HCEC 1CT (cell line): ENCODE data around the gene STX4.
"Not testable (repeated sequence)": the region's sequence is repeated elsewhere in the genome, so short reads cannot be mapped to it uniquely, and the experiment has no call there.

Experiments used
- DNase-seq: peaks from one replicate; pipeline ENCODE4 v3.0.0-alpha.2; 2017

STX4 gene

DNA sequence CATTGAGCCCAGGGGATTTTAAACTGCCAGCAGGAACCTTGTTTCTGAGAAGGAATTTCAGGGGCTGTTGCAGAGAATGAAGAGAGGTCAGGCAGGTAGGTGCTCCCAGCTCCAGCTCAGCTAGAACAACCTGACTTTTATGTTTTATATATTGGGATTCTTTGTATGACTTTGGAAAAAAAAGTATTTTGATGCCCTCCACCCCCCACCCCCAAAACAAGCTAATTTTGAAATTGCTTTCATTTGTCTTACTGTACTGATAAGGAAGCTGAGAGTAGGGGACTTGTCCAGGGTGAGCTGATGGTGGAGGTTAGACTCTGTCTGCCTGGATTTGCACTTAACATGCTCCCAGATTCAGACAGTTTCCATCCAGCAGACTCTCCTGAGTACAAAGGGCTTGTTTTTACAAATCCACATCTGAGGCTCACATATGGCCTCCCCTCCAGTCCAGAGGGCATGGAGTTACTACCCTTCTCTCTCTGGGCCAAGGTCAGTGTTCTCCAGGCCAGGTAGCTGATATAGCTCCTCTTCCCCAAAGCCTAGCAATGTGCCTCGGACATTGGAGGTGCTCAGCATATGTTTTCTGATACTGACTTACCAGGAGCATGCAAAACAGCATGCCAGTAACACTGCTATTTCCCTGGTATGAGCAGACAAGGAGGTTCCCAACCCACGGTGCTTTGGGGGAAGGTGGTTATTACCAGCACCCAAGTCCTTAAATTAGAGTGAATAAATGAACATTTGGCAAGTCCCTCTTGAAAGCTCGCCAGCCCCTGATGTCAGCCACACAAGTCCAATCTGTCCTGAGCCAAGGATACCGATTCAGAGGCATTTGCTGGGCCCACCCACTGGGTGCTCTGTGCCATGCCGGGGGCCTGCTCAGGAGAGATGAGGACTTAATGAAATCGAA lies 34.3 kb upstream of the STX4 start:
- DNase-seq = no peak

DNA sequence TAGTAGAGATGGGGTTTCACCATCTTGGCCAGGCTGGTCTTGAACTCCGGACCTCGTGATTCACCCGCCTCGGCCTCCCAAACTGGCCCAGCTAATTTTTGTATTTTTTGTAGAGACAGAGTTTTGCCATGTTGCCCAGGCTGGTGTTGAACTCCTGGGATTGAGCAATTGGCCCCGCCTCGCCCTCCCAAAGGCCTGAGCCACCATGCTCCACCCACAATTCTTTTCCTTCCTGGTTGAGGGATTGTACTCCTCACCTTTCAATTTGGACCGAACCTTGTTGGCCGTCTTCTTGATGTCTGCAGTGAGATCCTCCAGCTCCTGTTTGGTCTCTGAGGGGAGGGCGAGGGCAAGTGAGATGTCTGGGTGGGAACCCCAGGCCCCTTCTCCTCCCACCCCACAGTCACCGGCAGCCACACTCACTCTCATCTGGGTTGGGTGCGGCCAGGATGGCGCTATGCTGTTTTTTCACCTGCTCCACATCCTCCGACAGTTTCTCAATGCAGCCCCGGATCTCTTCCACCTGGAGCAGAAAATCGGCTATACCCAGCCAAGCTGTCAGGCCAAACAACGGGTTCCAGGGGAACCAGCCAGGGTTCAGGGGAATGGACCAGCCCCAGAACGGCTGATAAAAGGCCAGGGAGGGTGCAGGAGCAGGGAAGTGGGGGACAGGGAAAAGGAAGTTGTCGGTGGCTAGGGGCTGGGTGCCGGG lies 32.5 kb upstream of the STX4 start:
- DNase-seq = no peak

GRCh38 chr16:31001507-31002249 lies 31.7 kb upstream of the STX4 start:
- DNase-seq = no peak

DNA sequence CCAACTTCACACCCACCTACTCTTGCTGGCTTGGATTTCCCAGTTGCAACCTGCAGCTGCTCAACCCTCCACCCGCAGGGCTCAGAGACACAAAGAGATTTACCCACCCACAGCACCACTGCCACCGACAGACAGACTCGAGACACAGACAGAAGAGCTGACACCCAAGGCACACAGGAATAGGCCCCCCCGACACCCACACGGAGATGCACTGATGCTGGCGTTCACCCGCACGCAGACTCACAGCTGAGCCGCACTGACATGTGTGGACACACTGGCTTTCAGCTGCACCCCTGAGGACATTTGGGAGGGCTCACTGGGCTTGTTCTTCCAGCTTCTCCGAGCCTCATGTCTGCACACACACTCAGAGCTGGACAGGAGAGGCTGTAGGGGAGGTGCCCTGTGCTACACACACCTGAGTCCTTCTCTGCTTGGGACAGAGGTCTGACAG lies 31.1 kb upstream of the STX4 start:
- no peak for DNase-seq

DNA sequence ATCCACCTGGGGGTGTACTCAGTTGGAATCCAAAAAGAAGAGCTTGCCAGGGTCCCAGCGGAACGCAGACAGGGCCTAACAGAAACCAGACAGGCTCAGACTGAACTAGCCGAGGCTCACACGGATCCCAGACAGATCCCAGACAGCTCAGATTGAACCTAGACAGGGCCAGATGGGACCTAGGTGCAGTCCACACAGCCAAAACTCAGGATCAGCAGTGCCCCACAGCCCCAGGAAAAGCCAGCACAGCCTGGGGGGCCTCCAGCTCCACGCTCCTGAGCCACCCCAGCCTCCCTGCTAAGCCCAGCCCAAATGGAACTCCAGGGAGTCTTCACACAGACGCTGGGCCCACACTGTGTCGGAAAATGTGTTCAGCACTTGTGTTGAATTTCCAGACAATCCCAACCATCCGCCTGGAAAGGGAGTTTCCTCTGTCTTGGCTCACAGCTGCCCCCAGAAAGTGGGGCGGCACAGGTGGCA lies 30.5 kb upstream of the STX4 start:
- no peak for DNase-seq

- DNase-seq = no peak
Observed at GRCh38 chr16:31003744-31004143, 29.6 kb upstream of the STX4 start.

GRCh38 chr16:31004658-31005057 lies 28.7 kb upstream of the STX4 start:
- no peak for DNase-seq

DNA sequence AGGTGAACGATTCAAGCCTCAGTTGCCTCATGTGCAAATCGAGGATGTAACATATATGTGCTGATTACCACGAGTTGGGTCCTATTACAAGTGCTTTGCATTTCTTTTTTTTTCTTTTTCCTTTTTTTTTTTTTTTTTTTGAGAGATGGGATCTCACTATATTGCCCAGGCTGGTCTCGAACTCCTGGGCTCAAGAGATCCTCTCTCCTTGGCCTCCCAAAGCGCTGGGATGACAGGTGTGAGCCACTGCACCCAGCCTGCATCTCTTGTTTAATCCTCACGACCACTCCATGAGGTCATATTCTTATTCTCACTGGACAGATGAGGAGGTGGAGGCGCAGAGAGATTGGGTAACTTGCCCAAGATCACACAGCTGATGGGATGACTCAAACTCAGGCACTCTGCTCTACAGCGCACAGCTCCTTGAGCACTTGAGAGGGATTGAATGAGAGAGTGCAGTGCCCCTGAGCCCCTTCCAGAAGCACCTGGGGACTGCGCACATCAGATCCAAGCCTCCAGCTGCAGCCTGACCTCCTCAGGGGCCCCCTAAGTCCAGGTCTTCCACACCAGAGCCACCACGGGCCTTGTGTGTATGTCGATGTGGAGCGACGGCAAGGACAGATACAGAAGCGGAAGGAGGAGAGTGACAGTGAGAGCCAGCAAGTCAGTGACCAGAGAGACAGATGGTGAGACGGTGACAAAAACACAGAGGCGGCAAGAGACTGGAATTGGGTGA lies 27.8 kb upstream of the STX4 start:
- peak; percentile 43 for DNase-seq

DNA sequence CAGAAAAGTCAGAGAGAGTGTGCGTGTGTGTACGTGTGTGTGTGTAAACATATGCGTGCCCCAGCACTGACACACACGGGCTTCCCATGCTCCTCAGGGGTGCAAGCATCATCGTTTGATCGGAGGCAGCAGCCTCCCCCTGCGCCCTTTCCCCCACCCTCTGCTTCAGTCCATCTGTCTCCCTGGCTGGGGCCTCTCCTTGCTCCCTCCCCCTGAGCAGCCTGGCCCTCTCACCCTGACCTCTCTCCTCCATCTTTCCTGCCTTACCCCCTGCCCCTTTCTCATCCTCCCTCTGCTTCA lies 27.3 kb upstream of the STX4 start:
- no peak for DNase-seq

DNA sequence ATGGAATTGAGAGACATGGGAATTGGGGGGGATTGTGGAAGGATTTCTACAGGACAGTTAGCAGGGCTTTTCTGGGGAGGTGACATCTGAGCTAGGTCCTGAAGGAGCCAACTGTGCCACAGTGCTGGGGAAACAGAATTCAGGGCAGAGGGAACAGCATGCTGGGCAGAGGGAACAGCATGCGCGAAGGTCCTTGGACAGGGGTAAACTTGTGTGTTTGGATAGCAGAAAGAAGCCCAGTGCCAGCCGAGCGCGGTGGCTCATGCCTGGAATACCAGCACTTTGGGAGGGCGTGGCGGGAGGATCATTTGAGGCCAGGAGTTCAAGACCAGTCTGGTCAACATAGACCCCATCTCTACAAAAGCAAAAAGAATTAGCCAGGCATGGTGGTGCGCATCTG lies 26.8 kb upstream of the STX4 start:
- DNase-seq = no peak

- DNase-seq = no peak
Observed at GRCh38 chr16:31007684-31008083, 25.7 kb upstream of the STX4 start.

DNA sequence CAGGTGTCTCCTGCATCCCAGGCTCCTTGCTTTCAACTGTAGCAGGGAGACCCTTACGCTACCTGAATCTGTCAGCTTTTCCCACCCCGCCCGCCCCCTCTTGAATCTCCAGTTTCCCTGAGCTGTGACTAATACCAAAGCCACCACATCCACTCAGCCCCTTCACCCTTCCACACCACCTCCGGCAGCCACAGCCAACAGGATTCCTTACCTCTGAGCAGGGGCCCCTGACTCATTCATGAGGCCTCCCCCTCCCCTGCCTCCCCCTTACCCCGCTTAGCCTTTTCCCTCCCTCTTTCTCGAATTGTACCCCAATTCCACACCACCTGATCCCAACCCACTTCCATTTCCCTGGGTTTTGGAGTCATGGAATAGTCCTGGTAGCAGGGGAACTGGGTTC lies 25.2 kb upstream of the STX4 start:
- DNase-seq = peak; percentile 71

DNA sequence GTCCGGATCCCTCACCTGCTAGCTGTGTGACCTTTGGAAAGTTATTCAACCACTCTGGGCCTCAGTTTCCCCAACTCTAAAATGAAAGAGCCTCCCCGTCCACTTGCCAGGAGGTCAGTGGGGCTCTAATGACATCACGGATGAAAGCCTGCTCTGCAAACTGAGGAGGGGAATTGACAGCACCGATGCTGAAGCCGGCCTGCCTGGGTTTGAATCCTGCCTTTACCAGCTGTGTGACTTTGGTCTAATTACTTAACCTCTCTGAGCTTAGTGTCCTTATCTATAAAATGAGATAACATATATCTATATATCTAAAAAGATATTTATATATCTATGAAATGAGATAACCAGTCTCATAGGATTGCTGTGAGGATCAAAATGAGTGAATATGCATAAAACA lies 24.8 kb upstream of the STX4 start:
- DNase-seq = no peak

DNA sequence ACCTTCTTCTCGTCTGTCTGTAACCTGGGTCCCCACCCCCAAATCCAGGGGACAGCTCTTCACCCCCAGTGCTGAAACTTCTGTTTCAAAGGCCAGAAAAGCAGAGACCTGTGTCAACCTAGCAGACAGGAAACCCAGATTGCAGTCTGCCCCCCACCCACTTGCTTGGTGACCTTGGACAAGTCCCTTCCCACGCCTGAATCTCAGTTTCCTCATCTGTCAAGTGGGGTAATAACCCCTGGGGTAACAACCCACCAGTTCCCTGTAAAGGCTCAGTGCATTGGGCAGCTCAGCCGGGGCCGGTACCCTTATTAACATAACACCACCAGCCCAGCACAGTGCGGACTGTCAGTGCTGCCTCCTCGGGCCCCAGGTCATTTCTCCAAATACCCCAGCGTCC lies 24.2 kb upstream of the STX4 start:
- no peak for DNase-seq

DNA sequence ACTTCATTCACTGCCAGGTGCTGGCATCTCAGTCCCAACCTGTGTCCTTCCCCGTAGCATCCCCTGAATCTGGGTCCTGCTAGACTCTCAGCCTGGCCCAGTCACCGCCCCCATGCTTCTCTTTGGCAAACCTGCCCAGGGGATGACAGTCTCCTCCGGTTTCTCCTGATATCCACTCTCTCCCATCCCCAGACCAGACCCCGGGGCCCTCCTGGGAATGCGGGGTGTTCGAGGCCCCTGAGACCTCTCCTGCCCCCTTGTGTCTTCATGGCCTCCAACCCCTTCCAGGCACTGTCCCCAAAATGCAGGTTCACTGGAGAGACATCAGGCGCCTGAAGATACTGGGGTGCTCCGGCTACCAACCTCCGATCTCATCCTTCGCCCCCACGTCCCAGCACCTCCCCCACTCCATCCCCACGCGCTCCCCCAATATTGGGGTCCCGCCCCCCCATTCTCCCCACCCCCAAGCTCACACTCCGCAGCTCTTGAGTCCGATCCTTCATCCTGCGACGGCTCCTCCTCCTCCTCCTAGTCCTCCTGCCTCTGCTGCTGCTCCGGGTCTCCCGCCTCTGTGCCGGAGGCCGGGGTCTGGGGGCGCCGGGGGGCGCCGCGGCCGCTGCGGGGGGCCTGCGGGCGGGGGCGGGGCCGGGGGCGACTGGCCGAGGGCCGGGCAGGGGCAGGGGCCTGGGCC lies 23.3 kb upstream of the STX4 start:
- no peak for DNase-seq

DNA sequence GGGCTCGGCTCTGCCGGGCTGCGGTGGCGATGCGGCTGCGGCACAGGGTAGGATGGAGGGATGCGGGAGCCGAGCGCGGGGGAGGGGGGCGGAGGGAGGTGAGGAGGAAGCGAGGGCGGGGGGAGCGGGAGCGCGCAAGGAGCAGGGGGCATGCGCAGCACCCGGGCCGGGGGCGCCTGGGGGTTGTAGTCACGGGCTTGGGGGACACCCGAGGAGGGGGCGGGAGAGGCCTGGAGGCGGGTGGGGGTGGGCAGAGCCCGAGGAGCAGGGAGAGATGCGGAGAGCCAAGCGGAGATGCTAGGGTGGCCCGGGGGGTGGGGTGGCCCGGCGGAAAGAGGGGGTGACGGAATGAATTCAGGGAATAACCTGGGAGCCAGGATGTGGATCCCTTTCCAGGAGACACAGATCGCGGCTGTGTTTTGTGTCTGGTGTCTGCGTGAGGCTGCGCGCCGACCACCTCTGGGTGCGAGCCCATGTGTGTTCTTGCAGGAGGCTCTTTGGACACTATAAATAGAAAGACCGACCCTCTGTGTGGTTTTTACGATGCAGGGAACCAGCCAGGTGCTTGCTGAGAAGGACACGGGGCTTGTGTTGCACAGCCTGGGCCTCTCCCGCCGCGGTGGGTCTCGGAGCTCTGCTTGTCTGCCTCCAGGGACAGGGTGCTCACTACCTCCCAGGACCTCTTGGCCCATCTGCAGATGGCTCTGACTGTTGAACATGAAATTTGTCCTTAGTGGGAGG lies 22.6 kb upstream of the STX4 start, which contains the start of gene STX1B:
Gene STX1B (minus strand): TSS at position 54 of the 741 bp plus-strand sequence. CDS start 242 bp downstream, outside the sequence.
- no peak for DNase-seq

- DNase-seq = not testable (repeated sequence)
Observed at GRCh38 chr16:31011815-31012214, 21.5 kb upstream of the STX4 start.

DNA sequence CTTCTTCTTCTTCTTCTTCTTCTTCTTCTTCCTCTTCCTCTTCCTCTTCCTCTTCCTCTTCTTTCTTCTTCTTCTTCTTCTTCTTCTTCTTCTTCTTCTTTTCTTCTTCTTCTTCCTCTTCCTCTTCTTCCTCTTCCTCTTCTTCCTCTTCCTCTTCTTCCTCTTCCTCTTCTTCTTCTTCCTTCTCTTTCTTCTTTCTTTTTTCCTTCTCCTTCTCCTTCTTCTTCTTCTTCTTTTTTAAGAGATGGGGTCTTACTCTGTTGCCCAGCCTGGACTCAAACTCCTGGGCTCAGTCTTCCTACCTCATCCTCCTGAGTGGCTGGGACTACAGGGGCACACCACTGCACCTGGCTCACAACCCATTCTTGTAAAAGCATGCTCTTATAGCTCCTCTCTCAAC lies 20.1 kb upstream of the STX4 start:
- DNase-seq = not testable (repeated sequence)

DNA sequence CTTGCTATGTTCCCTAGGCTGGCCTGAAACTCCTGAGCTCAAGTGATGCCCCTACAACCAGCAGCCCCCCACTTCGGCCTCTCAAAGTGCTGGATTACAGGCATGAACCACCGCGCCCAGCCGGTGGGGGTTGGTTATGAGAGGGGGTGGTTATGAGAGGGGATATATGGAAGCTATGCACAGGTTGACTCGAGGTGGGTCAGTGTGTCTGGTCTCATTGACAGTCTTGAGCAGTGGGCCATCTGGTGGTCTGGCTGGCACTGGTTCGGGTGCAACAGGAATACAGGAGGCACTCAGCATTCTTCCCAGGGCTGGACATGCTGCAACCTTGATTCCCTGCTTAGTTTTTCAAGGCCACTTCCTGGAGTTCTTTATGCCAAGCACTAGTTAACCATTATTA lies 17.3 kb upstream of the STX4 start:
- DNase-seq = no peak

DNA sequence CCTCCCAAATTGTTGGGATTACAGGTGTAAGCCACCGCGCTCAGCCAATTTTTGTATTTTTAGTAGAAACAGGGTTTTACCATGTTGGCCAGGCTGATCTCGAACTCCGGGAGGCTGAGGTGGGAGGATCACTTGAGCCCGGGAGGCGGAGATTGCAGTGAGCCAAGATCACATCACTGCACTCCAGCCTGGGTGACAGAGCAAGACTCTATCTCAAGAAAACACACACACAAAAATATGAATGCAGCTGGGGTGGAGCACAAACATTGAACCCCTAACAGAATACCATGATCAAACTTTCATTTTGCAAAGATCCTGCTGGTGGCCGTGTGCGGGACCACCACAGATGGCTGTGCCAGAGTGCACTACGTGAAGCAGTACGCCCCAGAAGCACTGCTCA lies 15.6 kb upstream of the STX4 start:
- DNase-seq = not testable (repeated sequence)

GRCh38 chr16:31020536-31020935 lies 12.8 kb upstream of the STX4 start:
- DNase-seq = no peak
